ENCODE results near the gene CD6. TPM values are rescaled to one million over a fixed set of nuclear protein-coding genes. Genes with fewer than 3 reads are reported as not detected.
"Not testable (repeated sequence)": the region's sequence is repeated elsewhere in the genome, so short reads cannot be mapped to it uniquely, and the experiment has no call there.

The CD6 gene
- polyA plus RNA-seq, 2 donors = 1.3 to 1.4 TPM

GRCh38 chr11:60960405-60960804, 11.1 kb upstream of the CD6 start:
- no peaks in the 10 kb centered on the region for H3K27me3 ChIP-seq (ENCODE audit: control insufficient read depth in 1 of 2, insufficient read depth in 2 of 2, low read length in 2 of 2)
- H3K4me1 ChIP-seq (ENCODE audit: control insufficient read depth in 2 of 2, insufficient read depth in 2 of 2, low read length in 1 of 2) = peaks cover 0 to 2% of the 10 kb centered on the region in 2 donors
- no peak overlapping the region for H3K4me3 ChIP-seq (ENCODE audit: low read depth in 1 of 2, low read length in 2 of 2)
- H3K9me3 ChIP-seq (ENCODE audit: control insufficient read depth in 2 of 2, insufficient read depth in 1 of 2, low read depth in 1 of 2, low read length in 1 of 2) = no peaks in the 10 kb centered on the region
- 87 to 90% methylated on average over 7 of the region's 7 CpGs for WGBS, 2 donors
- H3K27ac ChIP-seq (ENCODE audit: low read depth in 2 of 2, low read length in 1 of 2) = no peak overlapping the region
- no peaks in the 10 kb centered on the region for H3K36me3 ChIP-seq (ENCODE audit: control insufficient read depth in 2 of 2, insufficient read depth in 2 of 2, low read length in 1 of 2)

- Histone ChIP-seq H3K4me1 (ENCODE audit: control insufficient read depth in 2 of 2, insufficient read depth in 2 of 2, low read length in 1 of 2) (no peaks in the 10 kb centered on the region), H3K27me3 (ENCODE audit: control insufficient read depth in 1 of 2, insufficient read depth in 2 of 2, low read length in 2 of 2) (no peaks in the 10 kb centered on the region)
- 79 to 84% methylated on average over 6 of the region's 6 CpGs for WGBS, 2 donors
Measured at GRCh38 chr11:60964801-60965200, 6.7 kb upstream of the CD6 start.

GRCh38 chr11:60966890-60967289, 4.6 kb upstream of the CD6 start:
- H3K4me3 ChIP-seq (ENCODE audit: low read depth in 1 of 2, low read length in 2 of 2) = no peak overlapping the region
- no peak overlapping the region for H3K27ac ChIP-seq (ENCODE audit: low read depth in 2 of 2, low read length in 1 of 2)
- WGBS, 2 donors = 82% methylated on average over 4 of the region's 4 CpGs

More at GRCh38 chr11:60964801-60965200, 6.7 kb upstream of the CD6 start:
- Histone ChIP-seq H3K4me3 (ENCODE audit: low read depth in 1 of 2, low read length in 2 of 2) (no peak overlapping the region), H3K9me3 (ENCODE audit: control insufficient read depth in 2 of 2, insufficient read depth in 1 of 2, low read depth in 1 of 2, low read length in 1 of 2) (no peaks in the 10 kb centered on the region), H3K36me3 (ENCODE audit: control insufficient read depth in 2 of 2, insufficient read depth in 2 of 2, low read length in 1 of 2) (no peaks in the 10 kb centered on the region), H3K27ac (ENCODE audit: low read depth in 2 of 2, low read length in 1 of 2) (no peak overlapping the region)

GRCh38 chr11:60968223-60968622, 3.3 kb upstream of the CD6 start:
- no peaks in the 10 kb centered on the region for H3K27me3 ChIP-seq (ENCODE audit: control insufficient read depth in 1 of 2, insufficient read depth in 2 of 2, low read length in 2 of 2)
- no peak overlapping the region for H3K4me3 ChIP-seq (ENCODE audit: low read depth in 1 of 2, low read length in 2 of 2)
- no peaks in the 10 kb centered on the region for H3K4me1 ChIP-seq (ENCODE audit: control insufficient read depth in 2 of 2, insufficient read depth in 2 of 2, low read length in 1 of 2)
- 51 to 89% methylated on average over 1 of the region's 1 CpG for WGBS, 2 donors
- H3K36me3 ChIP-seq (ENCODE audit: control insufficient read depth in 2 of 2, insufficient read depth in 2 of 2, low read length in 1 of 2) = no peaks in the 10 kb centered on the region
- H3K27ac ChIP-seq (ENCODE audit: low read depth in 2 of 2, low read length in 1 of 2) = no peak overlapping the region
- no peaks in the 10 kb centered on the region for H3K9me3 ChIP-seq (ENCODE audit: control insufficient read depth in 2 of 2, insufficient read depth in 1 of 2, low read depth in 1 of 2, low read length in 1 of 2)

More at GRCh38 chr11:60966890-60967289, 4.6 kb upstream of the CD6 start:
- Histone ChIP-seq H3K9me3 (ENCODE audit: control insufficient read depth in 2 of 2, insufficient read depth in 1 of 2, low read depth in 1 of 2, low read length in 1 of 2) (no peaks in the 10 kb centered on the region), H3K36me3 (ENCODE audit: control insufficient read depth in 2 of 2, insufficient read depth in 2 of 2, low read length in 1 of 2) (no peaks in the 10 kb centered on the region), H3K27me3 (ENCODE audit: control insufficient read depth in 1 of 2, insufficient read depth in 2 of 2, low read length in 2 of 2) (no peaks in the 10 kb centered on the region), H3K4me1 (ENCODE audit: control insufficient read depth in 2 of 2, insufficient read depth in 2 of 2, low read length in 1 of 2) (no peaks in the 10 kb centered on the region)

GRCh38 chr11:60970369-60970774, 1.1 kb upstream of the CD6 start:
- 19 to 26% methylated on average over 9 of the region's 9 CpGs for WGBS, 2 donors
- H3K27me3 ChIP-seq (ENCODE audit: control insufficient read depth in 1 of 2, insufficient read depth in 2 of 2, low read length in 2 of 2) = no peaks in the 10 kb centered on the region
- H3K4me1 ChIP-seq (ENCODE audit: control insufficient read depth in 2 of 2, insufficient read depth in 2 of 2, low read length in 1 of 2) = no peaks in the 10 kb centered on the region
- H3K27ac ChIP-seq (ENCODE audit: low read depth in 2 of 2, low read length in 1 of 2) = no peak overlapping the region
- no peaks in the 10 kb centered on the region for H3K36me3 ChIP-seq (ENCODE audit: control insufficient read depth in 2 of 2, insufficient read depth in 2 of 2, low read length in 1 of 2)
- no peaks in the 10 kb centered on the region for H3K9me3 ChIP-seq (ENCODE audit: control insufficient read depth in 2 of 2, insufficient read depth in 1 of 2, low read depth in 1 of 2, low read length in 1 of 2)
- H3K4me3 ChIP-seq (ENCODE audit: low read depth in 1 of 2, low read length in 2 of 2) = no peak overlapping the region

GRCh38 chr11:60970890-60971289, 590 bp upstream of the CD6 start:
- no peaks in the 10 kb centered on the region for H3K36me3 ChIP-seq (ENCODE audit: control insufficient read depth in 2 of 2, insufficient read depth in 2 of 2, low read length in 1 of 2)
- 69 to 75% methylated on average over 5 of the region's 5 CpGs for WGBS, 2 donors
- no peak overlapping the region for H3K27ac ChIP-seq (ENCODE audit: low read depth in 2 of 2, low read length in 1 of 2)
- no peaks in the 10 kb centered on the region for H3K4me1 ChIP-seq (ENCODE audit: control insufficient read depth in 2 of 2, insufficient read depth in 2 of 2, low read length in 1 of 2)
- H3K4me3 ChIP-seq (ENCODE audit: low read depth in 1 of 2, low read length in 2 of 2) = no peak overlapping the region
- H3K27me3 ChIP-seq (ENCODE audit: control insufficient read depth in 1 of 2, insufficient read depth in 2 of 2, low read length in 2 of 2) = no peaks in the 10 kb centered on the region
- H3K9me3 ChIP-seq (ENCODE audit: control insufficient read depth in 2 of 2, insufficient read depth in 1 of 2, low read depth in 1 of 2, low read length in 1 of 2) = no peaks in the 10 kb centered on the region

- WGBS, 2 donors = 81 to 83% methylated on average over 15 of the region's 15 CpGs
- Histone ChIP-seq H3K9me3 (ENCODE audit: control insufficient read depth in 2 of 2, insufficient read depth in 1 of 2, low read depth in 1 of 2, low read length in 1 of 2) (no peaks in the 10 kb centered on the region), H3K27ac (ENCODE audit: low read depth in 2 of 2, low read length in 1 of 2) (peak overlapping the region in 1 of 2 donors; percentile 40), H3K4me1 (ENCODE audit: control insufficient read depth in 2 of 2, insufficient read depth in 2 of 2, low read length in 1 of 2) (no peaks in the 10 kb centered on the region), H3K27me3 (ENCODE audit: control insufficient read depth in 1 of 2, insufficient read depth in 2 of 2, low read length in 2 of 2) (no peaks in the 10 kb centered on the region), H3K36me3 (ENCODE audit: control insufficient read depth in 2 of 2, insufficient read depth in 2 of 2, low read length in 1 of 2) (no peaks in the 10 kb centered on the region), H3K4me3 (ENCODE audit: low read depth in 1 of 2, low read length in 2 of 2) (peak overlapping the region; percentile 5 to 38)
Measured at GRCh38 chr11:60972182-60973030, 926 bp downstream of the CD6 start.

- Histone ChIP-seq H3K4me1 (ENCODE audit: control insufficient read depth in 2 of 2, insufficient read depth in 2 of 2, low read length in 1 of 2) (no peaks in the 10 kb centered on the region), H3K27ac (ENCODE audit: low read depth in 2 of 2, low read length in 1 of 2) (no peak overlapping the region), H3K9me3 (ENCODE audit: control insufficient read depth in 2 of 2, insufficient read depth in 1 of 2, low read depth in 1 of 2, low read length in 1 of 2) (no peaks in the 10 kb centered on the region), H3K4me3 (ENCODE audit: low read depth in 1 of 2, low read length in 2 of 2) (peak overlapping the region in 1 of 2 donors; percentile 9), H3K27me3 (ENCODE audit: control insufficient read depth in 1 of 2, insufficient read depth in 2 of 2, low read length in 2 of 2) (no peaks in the 10 kb centered on the region), H3K36me3 (ENCODE audit: control insufficient read depth in 2 of 2, insufficient read depth in 2 of 2, low read length in 1 of 2) (no peaks in the 10 kb centered on the region)
- 73 to 83% methylated on average over 6 of the region's 6 CpGs for WGBS, 2 donors
Measured at GRCh38 chr11:60973699-60974098, 2.2 kb downstream of the CD6 start.

GRCh38 chr11:60974316-60974715, 2.8 kb downstream of the CD6 start:
- H3K9me3 ChIP-seq (ENCODE audit: control insufficient read depth in 2 of 2, insufficient read depth in 1 of 2, low read depth in 1 of 2, low read length in 1 of 2); H3K4me1 ChIP-seq (ENCODE audit: control insufficient read depth in 2 of 2, insufficient read depth in 2 of 2, low read length in 1 of 2); H3K36me3 ChIP-seq (ENCODE audit: control insufficient read depth in 2 of 2, insufficient read depth in 2 of 2, low read length in 1 of 2); H3K27ac ChIP-seq (ENCODE audit: low read depth in 2 of 2, low read length in 1 of 2); H3K27me3 ChIP-seq (ENCODE audit: control insufficient read depth in 1 of 2, insufficient read depth in 2 of 2, low read length in 2 of 2): not testable (repeated sequence)
- H3K4me3 ChIP-seq (ENCODE audit: low read depth in 1 of 2, low read length in 2 of 2) = peak overlapping the region in 1 of 2 donors; percentile 8
- WGBS, 2 donors = 67 to 71% methylated on average over 13 of the region's 13 CpGs

- H3K27ac ChIP-seq (ENCODE audit: low read depth in 2 of 2, low read length in 1 of 2) = no peak overlapping the region
Measured at GRCh38 chr11:60974726-60975125, 3.2 kb downstream of the CD6 start.

More at GRCh38 chr11:60974726-60975125, 3.2 kb downstream of the CD6 start:
- Histone ChIP-seq H3K27me3 (ENCODE audit: control insufficient read depth in 1 of 2, insufficient read depth in 2 of 2, low read length in 2 of 2) (no peaks in the 10 kb centered on the region), H3K9me3 (ENCODE audit: control insufficient read depth in 2 of 2, insufficient read depth in 1 of 2, low read depth in 1 of 2, low read length in 1 of 2) (no peaks in the 10 kb centered on the region), H3K36me3 (ENCODE audit: control insufficient read depth in 2 of 2, insufficient read depth in 2 of 2, low read length in 1 of 2) (no peaks in the 10 kb centered on the region), H3K4me3 (ENCODE audit: low read depth in 1 of 2, low read length in 2 of 2) (peak overlapping the region in 1 of 2 donors; percentile 8), H3K4me1 (ENCODE audit: control insufficient read depth in 2 of 2, insufficient read depth in 2 of 2, low read length in 1 of 2) (no peaks in the 10 kb centered on the region)
- WGBS, 2 donors = 72 to 74% methylated on average over 6 of the region's 6 CpGs
